Activated naive CD4-positive, alpha-beta T cell treated with Interleukin-2 at 50 U/mL for 16 hours (primary cell): ENCODE measurements around the gene HOXD4.

Source experiments
- DNase-seq: peaks from one replicate; pipeline ENCODE4 v3.0.0-alpha.2; 2020

HOXD4 gene

DNA sequence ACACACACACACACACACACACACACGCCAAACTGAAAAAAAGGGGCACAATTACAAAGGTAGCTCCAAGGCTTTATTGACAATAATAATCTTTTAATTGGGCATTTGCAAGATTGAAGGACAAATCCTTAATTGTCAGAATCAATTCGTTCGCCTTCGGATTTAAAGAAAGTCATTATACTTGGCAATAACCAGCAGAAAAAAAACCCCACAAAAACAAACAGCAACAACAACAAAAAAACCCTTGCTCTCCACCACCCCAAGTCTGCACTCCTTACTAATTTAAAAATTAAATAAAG is 23.6 kb upstream of the HOXD4 start:
- no peak for DNase-seq

DNA sequence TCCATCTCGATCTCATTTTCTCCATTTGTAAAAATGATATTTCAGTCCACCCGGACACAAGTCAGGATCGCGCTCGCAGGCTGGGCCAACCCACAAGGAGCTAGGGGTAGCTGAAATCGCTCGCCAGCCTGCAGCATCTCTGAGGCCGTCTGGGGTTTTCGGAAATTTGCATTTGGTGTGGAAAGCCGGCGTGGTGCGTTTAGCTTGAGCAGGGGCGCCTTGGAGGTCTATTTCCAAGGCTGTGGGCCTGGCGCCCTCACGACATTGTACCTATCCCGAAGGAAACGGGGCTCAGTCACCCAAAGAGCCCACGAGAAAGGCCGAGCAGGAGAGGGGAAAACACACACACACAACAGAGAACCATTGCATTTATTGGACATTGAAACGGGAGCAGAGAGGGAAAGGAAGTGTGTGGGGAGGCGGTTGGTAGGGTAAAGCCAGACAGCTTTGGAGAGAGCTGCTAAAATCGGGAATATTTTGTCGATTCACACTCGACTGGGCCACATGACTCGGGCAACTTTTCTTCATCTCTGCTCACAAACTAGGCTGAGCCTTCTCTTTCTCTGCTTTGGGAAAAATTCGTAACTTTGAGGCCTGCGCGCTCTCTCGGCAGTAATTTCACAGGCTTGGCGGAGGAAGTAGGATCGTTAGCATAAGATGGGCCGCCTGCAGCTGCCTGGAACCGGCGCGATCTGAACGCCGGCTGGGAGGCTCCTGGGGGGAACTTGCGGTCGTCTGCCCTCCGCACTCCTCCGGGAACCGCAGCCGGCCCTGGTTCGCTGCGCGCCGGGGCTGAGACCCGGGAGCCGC is 23.0 kb upstream of the HOXD4 start:
- DNase-seq: no peak

- DNase-seq: peak; percentile 15
These were observed 22.2 kb upstream of the HOXD4 start, which contains the start of gene HOXD8 for GRCh38 chr2:176128982-176129796. TSS of gene HOXD8 (plus strand) at chr2:176129705. CDS start at chr2:176130367, 662 bp downstream.

GRCh38 chr2:176129813-176130146 is 21.6 kb upstream of the HOXD4 start:
- no peak for DNase-seq

DNA sequence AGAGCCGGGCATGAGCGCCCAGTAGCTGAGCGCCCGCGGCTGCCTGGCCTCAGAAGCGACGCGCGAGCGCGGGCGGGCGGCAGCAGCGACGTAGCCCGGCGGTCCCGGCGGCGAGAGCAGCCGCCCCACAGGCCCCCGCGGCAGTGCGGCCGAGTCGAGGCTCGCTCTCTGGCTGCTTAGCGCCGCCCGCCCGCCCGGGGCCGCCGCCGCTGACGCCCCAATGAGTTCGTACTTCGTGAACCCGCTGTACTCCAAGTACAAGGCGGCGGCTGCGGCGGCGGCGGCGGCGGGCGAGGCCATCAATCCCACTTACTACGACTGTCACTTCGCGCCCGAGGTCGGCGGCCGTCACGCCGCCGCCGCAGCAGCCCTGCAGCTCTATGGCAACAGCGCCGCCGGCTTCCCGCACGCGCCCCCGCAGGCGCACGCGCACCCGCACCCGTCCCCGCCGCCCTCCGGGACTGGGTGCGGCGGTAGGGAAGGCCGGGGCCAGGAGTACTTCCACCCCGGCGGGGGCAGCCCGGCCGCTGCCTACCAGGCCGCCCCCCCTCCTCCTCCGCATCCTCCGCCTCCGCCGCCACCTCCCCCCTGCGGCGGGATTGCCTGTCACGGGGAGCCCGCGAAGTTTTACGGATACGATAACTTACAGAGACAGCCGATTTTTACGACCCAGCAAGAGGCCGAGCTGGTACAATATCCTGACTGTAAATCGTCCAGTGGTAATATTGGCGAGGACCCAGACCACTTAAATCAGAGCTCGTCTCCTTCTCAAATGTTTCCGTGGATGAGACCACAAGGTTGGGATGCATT is 21.0 kb upstream of the HOXD4 start:
- DNase-seq: peak; percentile 16

DNA sequence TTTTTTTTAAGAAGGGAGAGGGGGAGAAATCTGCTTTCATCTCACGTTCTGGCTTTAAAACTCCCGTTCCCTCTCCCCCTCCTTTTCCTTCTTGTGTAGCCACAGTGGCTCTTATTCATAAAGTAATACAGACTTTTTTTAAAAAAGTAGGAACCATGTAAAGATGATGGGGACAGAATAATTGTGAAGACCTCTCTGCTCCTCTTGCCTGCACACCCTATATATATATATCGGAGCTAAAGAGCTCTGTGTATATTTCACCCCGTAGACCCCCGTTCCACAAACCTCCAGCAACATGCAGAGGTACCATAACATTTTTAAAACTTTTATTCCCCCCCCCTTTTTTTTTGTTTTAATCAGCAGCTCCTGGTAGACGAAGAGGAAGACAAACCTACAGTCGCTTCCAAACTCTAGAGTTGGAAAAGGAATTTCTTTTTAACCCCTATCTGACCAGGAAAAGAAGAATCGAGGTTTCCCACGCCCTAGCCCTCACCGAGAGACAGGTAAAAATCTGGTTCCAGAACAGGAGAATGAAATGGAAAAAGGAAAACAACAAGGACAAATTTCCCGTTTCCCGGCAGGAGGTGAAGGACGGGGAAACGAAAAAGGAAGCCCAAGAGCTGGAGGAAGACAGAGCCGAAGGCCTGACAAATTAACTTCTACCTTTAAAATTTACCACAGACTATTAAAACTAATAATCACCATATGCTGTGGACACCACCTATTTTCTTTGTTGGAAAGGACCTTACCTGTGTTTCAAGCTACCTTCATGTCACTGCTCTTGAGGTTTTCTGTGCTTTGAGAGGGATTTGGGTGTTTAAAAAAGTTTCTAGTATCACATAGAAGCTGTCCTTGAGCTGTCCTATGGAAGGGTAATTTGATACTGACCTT is 20.1 kb upstream of the HOXD4 start:
- DNase-seq: no peak

GRCh38 chr2:176131848-176132158 is 19.5 kb upstream of the HOXD4 start:
- no peak for DNase-seq

- DNase-seq: no peak
These were observed 18.9 kb upstream of the HOXD4 start for GRCh38 chr2:176132205-176133171.

DNA sequence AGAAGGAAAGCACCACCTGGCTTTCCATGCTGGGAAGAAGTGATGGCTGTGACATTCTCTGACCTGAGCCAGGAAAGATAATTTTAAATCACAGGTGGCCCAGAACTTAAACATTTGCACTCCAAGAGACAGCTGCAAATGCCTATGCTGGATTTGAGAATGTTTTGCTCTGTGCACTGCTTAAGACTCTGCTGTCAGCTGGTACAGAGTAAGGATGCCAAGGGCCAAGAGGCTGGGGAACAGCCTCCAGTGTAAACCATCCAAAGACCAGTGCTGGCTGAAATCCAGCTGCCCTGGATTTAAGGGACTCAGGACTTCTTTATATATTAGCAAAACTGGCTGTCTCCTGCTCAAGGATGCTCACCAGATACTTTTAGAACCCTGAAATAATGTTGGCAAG is 18.0 kb upstream of the HOXD4 start:
- DNase-seq: no peak

DNA sequence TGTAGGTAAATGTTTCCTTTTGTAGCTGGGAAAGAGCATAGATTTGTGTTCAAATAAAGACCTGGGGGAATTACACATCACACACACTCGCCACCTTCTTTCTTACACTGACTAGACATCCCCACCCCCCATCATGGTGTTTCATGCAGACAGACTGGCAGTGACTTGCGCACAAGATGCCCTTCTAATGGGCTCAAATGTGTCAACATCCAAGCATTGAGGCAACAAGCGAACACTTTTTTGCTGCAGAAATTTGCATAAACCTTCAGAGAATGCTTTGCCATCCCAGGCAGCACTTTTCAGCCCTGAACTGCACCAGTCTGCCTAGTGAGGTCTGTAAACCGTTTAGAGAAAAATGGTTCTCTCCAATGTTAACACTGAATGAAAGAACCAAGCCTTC is 17.3 kb upstream of the HOXD4 start:
- no peak for DNase-seq

DNA sequence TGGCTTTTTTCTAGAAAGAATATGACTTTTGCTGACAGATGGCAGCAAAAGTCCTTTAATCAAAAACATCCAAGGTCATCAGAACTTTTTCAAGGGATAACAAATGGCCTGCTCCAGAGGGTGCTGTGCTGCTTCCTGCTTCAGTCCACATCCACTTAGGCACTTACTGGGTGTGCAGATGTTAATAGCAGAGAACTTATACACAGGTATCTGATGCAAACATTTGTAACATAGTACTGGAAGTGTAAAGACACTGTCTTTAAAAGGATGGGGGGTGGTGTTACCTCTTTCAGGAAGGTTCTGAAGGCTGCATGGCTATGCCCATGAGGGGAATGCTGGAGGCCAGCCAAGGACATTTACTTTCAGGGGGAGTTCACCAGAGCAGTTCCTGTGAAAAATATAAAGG is 16.3 kb upstream of the HOXD4 start:
- no peak for DNase-seq

- DNase-seq: no peak
These were observed 14.7 kb upstream of the HOXD4 start for GRCh38 chr2:176136374-176137251.

DNA sequence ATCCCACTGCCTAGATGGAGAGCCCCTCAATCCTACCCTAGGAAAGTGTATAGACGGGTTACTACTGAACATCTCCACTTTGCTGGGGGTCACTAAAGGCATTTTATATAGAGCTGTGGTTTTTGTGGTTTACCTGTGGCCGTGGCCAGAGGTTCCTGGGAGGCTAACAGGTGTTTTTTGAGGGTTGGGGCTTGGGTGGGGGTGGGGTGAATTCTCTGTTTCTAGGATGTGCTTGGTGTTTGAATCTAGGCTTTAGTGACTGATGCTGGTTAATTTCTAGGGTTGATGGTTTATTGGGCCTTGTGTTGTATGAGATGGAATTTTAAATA is 14.1 kb upstream of the HOXD4 start:
- no peak for DNase-seq

- no peak for DNase-seq
These were observed 13.4 kb upstream of the HOXD4 start for GRCh38 chr2:176137906-176138305.

GRCh38 chr2:176138526-176138922 is 12.8 kb upstream of the HOXD4 start:
- DNase-seq: no peak

- DNase-seq: no peak
These were observed 12.3 kb upstream of the HOXD4 start for GRCh38 chr2:176138923-176139660.

DNA sequence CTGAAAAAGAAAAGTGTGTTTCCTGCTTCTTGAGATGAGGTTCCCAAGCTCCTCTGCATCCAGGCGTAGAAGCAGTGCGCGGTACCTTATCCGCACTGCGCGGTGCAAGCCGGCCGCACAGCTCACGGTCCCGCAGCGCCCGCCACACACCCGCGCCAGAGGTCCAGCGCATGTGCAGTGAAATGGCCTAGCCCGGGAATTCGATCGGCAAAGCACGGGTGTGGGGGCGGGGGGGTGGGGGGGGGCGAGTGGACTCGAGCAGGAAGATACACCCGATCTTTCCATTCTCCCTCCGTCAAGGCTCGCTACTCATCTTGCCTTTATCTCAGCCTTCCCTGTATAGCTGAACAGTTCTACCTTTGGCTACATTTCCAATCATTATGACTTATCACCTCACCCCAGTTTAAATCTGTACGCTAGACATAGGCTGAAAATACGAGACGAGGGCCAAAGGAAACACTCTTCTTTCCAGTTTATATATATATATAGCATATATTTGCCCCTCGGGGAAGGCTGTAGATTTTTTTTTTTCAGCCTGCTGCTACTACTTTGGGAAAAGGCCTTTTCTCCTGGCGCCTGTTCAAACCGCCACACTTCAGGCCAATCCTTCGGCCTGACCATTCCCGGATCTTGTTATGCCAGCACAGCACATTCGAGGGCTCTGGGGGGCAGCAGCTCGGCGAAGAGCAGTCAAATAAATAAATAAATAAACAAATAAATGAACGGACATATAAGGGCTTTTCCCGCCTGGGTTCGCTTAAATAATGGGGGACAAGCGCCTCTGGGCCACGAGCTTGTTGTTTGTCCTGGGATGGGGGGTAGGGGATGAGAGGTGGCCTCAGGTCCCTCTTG is 11.5 kb upstream of the HOXD4 start:
- DNase-seq: no peak

DNA sequence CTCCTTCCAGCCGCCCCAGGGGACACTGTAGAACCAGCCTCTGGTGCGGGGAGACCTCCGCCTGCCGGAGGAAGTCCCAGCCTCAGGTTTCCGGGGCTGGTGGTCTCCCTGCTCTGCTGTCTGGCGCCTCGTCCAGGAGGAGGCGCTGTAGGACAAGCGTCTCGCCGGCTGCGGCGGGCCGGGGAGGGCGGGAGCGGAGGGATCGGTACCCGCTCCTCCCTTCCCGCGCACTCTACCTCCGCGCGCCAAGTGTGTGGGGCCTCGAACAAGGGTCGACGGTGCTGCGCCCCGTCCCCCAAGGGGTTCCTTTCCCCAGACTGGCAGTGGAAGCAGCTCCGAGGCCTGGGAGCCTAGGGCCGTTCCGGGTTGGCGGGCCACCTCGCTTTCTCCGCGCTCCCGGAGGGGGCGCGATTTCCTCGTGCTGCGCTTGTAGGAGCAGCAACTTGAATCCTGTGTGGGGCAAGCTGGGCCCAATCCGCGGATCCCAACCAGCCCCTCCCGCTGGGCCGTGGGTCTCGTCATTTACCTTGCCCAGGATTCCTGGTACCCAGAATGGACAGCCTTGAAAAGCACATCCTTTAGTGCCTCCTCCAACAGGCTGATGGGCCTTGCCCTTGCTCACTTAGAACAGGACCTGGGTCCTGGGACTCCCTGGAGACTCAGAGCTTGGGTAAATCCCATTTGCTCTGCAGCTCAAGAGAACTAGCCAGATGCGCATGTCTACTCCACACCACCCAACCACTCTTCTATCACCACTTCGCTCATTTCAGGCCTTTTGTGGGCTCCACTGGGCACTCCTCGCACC is 10.6 kb upstream of the HOXD4 start:
- peak; percentile 51 for DNase-seq
